ENCODE results near the gene AMPH. TPM values are rescaled to one million over a fixed set of nuclear protein-coding genes. Genes with fewer than 3 reads are reported as not detected.
A peak's percentile ranks its signal among the peaks of the same experiment; 100 is the strongest.

Gene AMPH
- total and polyA plus RNA-seq, 2 of the 4 experiments (the other 2 are of a cell fraction) = 3.9 to 4.8 TPM

GRCh38 chr7:38432080-38432479, 199.1 kb downstream of the AMPH start:
- Histone ChIP-seq H3K9me1 (ENCODE audit: insufficient read depth, low read length) (no peaks in the 10 kb centered on the region), H3K4me1 (ENCODE audit: control insufficient read depth, insufficient read depth, low read length) (no peaks in the 10 kb centered on the region), H3K27me3 (ENCODE audit: control insufficient read depth, insufficient read depth, low read length) (no peaks in the 10 kb centered on the region), H4K91ac (ENCODE audit: insufficient read depth, low read depth, low read length) (no peak overlapping the region), H4K5ac (ENCODE audit: low read depth, low read length) (no peak overlapping the region), H2AK5ac (ENCODE audit: low read depth, low read length) (no peak overlapping the region), H3K23ac (ENCODE audit: low read depth, low read length) (no peak overlapping the region), H3K27ac (ENCODE audit: insufficient read depth, low read length) (no peak overlapping the region), H3K4me2 (ENCODE audit: low read depth, low read length) (no peak overlapping the region), H2BK5ac (ENCODE audit: low read depth, low read length, poor library complexity, severe bottlenecking) (no peak overlapping the region), H3K9me3 (ENCODE audit: control insufficient read depth, insufficient read depth, low read length) (no peaks in the 10 kb centered on the region), H3K4ac (ENCODE audit: low read depth, low read length) (no peak overlapping the region), H3K36me3 (ENCODE audit: control insufficient read depth, insufficient read depth, low read length) (no peaks in the 10 kb centered on the region), H2AFZ (replicated peaks; ENCODE audit: low read length, poor library complexity) (no peak overlapping the region), H3K56ac (ENCODE audit: extremely low read depth, insufficient read depth, low read length) (no peak overlapping the region), H2AK9ac (replicated peaks; ENCODE audit: low read depth, low read length, poor library complexity) (no peak overlapping the region), H3K14ac (replicated peaks; ENCODE audit: low read depth, low read length) (no peak overlapping the region), H3K9ac (ENCODE audit: low read depth, low read length) (no peak overlapping the region), H2BK20ac (ENCODE audit: low read depth, low read length) (no peak overlapping the region), H3K4me3 (ENCODE audit: insufficient read depth, low read depth, low read length) (no peak overlapping the region), H2BK120ac (ENCODE audit: low read depth, low read length) (no peak overlapping the region), H3K79me1 (ENCODE audit: low read depth in 1 of 2, low read length in 2 of 2) (no peaks in the 10 kb centered on the region), H3K18ac (ENCODE audit: low read depth, low read length) (no peak overlapping the region), H4K8ac (ENCODE audit: low read depth in 2 of 2, low read length in 2 of 2) (no peak overlapping the region), H2BK15ac (ENCODE audit: low read depth, low read length) (no peak overlapping the region), H4K20me1 (ENCODE audit: insufficient read depth, low read length) (no peaks in the 10 kb centered on the region)
- no peak for ATAC-seq (ENCODE audit: low read depth)
- no TSS peak for BruUV-seq (replicated peaks)
- dilution Hi-C loops (cut with HindIII; ENCODE audit: low sequenced_read_pairs, unreplicated experiment) = no loop called here
- CTCF ChIA-PET = interaction anchor here (1.2 kb wide), 1 partner anchor 20 kb away, joined by 3 read pairs; no protein-coding TSS in a partner anchor
- POLR2A ChIA-PET (ENCODE audit: unreplicated experiment) = no interaction called here
- no peak for DNase-seq
- no CpG with 5 or more reads among the region's 1 CpG for WGBS, 2 experiments (ENCODE audit: extremely low coverage in 2 of 2, insufficient read length in 1 of 2)
- intact Hi-C loops (cut with micrococcal nuclease) = no loop called here
- TF ChIP-seq SMC3 (IDR thresholded peaks at IDR 0.05; ENCODE audit: low read depth, low read length) (no peak), USF2 (IDR thresholded peaks at IDR 0.05; ENCODE audit: low read depth, low read length) (no peak), BHLHE40 (IDR thresholded peaks at IDR 0.05; ENCODE audit: low read depth, low read length) (no peak), CEBPB (IDR thresholded peaks at IDR 0.05; ENCODE audit: low read depth, low read length) (no peak), CHD1 (IDR thresholded peaks at IDR 0.05; ENCODE audit: low read depth, low read length) (no peak), RFX5 (IDR thresholded peaks at IDR 0.05; ENCODE audit: low read depth, low read length) (no peak), MAFK (IDR thresholded peaks at IDR 0.05; ENCODE audit: low read depth, low read length) (peak; percentile 93)
- in situ Hi-C loops (cut with MboI; ENCODE audit: low sequenced_read_pairs) = no loop called here
